Measurements from ENCODE around the gene TNFRSF11A. TPM values are rescaled to one million over a fixed set of nuclear protein-coding genes. Genes with fewer than 3 reads are reported as not detected.

The TNFRSF11A gene
- total RNA-seq, 2 experiments from 2014 or later: 1.7 TPM

DNA sequence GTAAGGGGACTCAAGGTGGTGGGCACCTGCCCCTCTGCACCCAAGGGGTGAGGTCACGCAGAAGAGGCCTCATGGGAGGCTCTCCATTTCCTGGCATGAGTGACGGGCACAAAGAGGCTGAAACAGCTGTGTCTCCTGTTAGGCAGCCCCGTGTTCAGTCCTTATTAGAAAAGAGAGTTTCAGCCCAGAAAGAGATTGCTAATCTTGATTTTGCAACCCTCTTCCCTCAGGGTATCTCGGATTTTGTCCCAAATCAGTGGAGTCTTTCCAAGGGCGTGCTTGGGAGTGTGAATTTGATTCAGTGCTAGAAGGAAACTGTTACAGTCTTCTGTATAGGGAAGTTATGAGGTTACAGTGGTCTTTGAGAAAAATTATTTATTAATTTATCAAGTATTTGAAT is 10.4 kb downstream of the TNFRSF11A start:
- Histone ChIP-seq H3K27ac (ENCODE audit: low read depth in 1 of 2, low read length in 2 of 2) (no peak overlapping the region), H3K27me3 (ENCODE audit: control insufficient read depth in 1 of 2, insufficient read depth in 2 of 2, low read length in 2 of 2) (peaks cover 12 to 15% of the 10 kb centered on the region in 2 experiments), H3K4me1 (ENCODE audit: insufficient read depth, low read length) (peaks cover 6% of the 10 kb centered on the region), H3K36me3 (ENCODE audit: insufficient read depth, low read length) (no peaks in the 10 kb centered on the region), H3K4me3 (ENCODE audit: low read length) (no peak overlapping the region), H3K9me3 (ENCODE audit: control insufficient read depth in 1 of 2, insufficient read depth in 1 of 2, low read length in 2 of 2) (no peaks in the 10 kb centered on the region)
- ATAC-seq (ENCODE audit: poor library complexity) (no peak), DNase-seq (no peak)
- intact Hi-C loops (cut with DNase I, micrococcal nuclease): no loop called here
- Mint-ChIP-seq H3K4me3 (no peak overlapping the region), H3K36me3 (ENCODE audit: low read depth) (no peaks in the 10 kb centered on the region), H3K9me3 (no peaks in the 10 kb centered on the region), H3K27me3 (peaks cover 51% of the 10 kb centered on the region), H3K27ac (no peak overlapping the region), H3K4me1 (ENCODE audit: low read depth) (peaks cover 7% of the 10 kb centered on the region)
- CTCF ChIA-PET: no interaction called here
- POLR2A ChIA-PET: no interaction called here
- TF ChIP-seq, protein P1, sequence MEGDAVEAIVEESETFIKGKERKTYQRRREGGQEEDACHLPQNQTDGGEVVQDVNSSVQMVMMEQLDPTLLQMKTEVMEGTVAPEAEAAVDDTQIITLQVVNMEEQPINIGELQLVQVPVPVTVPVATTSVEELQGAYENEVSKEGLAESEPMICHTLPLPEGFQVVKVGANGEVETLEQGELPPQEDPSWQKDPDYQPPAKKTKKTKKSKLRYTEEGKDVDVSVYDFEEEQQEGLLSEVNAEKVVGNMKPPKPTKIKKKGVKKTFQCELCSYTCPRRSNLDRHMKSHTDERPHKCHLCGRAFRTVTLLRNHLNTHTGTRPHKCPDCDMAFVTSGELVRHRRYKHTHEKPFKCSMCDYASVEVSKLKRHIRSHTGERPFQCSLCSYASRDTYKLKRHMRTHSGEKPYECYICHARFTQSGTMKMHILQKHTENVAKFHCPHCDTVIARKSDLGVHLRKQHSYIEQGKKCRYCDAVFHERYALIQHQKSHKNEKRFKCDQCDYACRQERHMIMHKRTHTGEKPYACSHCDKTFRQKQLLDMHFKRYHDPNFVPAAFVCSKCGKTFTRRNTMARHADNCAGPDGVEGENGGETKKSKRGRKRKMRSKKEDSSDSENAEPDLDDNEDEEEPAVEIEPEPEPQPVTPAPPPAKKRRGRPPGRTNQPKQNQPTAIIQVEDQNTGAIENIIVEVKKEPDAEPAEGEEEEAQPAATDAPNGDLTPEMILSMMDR (IDR thresholded peaks at IDR 0.05): no peak

- H3K4me1 ChIP-seq (ENCODE audit: insufficient read depth, low read length): peaks cover 2% of the 10 kb centered on the region
- H3K27me3 Mint-ChIP-seq: peaks cover 43% of the 10 kb centered on the region
- peaks cover 14 to 15% of the 10 kb centered on the region in 2 experiments for H3K27me3 ChIP-seq (ENCODE audit: control insufficient read depth in 1 of 2, insufficient read depth in 2 of 2, low read length in 2 of 2)
- H3K27ac Mint-ChIP-seq: no peak overlapping the region
- no peaks in the 10 kb centered on the region for H3K36me3 Mint-ChIP-seq (ENCODE audit: low read depth)
- no peak overlapping the region for H3K4me3 Mint-ChIP-seq
- ATAC-seq (ENCODE audit: poor library complexity) (no peak), DNase-seq (no peak)
- ChIA-PET CTCF (no interaction called here), POLR2A (no interaction called here)
- H3K27ac ChIP-seq (ENCODE audit: low read depth in 1 of 2, low read length in 2 of 2): no peak overlapping the region
- H3K9me3 Mint-ChIP-seq: no peaks in the 10 kb centered on the region
- TF ChIP-seq, protein P1 (IDR thresholded peaks at IDR 0.05): no peak
- intact Hi-C loops (cut with DNase I, micrococcal nuclease): no loop called here
- H3K4me1 Mint-ChIP-seq (ENCODE audit: low read depth): peaks cover 3% of the 10 kb centered on the region
- H3K4me3 ChIP-seq (ENCODE audit: low read length): no peak overlapping the region
- no peaks in the 10 kb centered on the region for H3K9me3 ChIP-seq (ENCODE audit: control insufficient read depth in 1 of 2, insufficient read depth in 1 of 2, low read length in 2 of 2)
- no peaks in the 10 kb centered on the region for H3K36me3 ChIP-seq (ENCODE audit: insufficient read depth, low read length)
Observed at GRCh38 chr18:62336618-62337017, 11.5 kb downstream of the TNFRSF11A start.

DNA sequence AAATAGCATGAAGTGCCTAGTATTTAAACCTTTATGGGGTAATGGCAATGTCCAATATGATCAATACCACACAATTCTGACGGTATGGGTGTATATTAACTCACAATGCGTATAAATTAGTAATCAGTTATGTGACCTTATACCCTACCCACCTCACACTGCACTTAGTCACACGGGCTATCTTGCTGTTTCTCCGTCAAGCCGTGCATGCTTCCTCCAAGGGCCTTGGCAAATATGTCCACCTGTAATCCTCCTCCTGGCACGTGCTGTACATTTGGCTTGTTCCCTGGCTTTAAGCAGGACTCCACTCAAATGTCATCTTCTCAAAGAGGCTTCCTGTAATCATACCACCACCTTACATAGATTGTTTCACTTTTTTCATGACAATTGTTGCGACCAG is 12.2 kb downstream of the TNFRSF11A start:
- Mint-ChIP-seq H3K4me1 (ENCODE audit: low read depth) (no peaks in the 10 kb centered on the region), H3K27ac (no peak overlapping the region), H3K9me3 (no peaks in the 10 kb centered on the region), H3K4me3 (no peak overlapping the region), H3K27me3 (peaks cover 35% of the 10 kb centered on the region), H3K36me3 (ENCODE audit: low read depth) (no peaks in the 10 kb centered on the region)
- DNase-seq (no peak), ATAC-seq (ENCODE audit: poor library complexity) (no peak)
- Histone ChIP-seq H3K4me3 (ENCODE audit: low read length) (no peak overlapping the region), H3K27ac (ENCODE audit: low read depth in 1 of 2, low read length in 2 of 2) (no peak overlapping the region), H3K4me1 (ENCODE audit: insufficient read depth, low read length) (no peaks in the 10 kb centered on the region), H3K36me3 (ENCODE audit: insufficient read depth, low read length) (no peaks in the 10 kb centered on the region), H3K27me3 (ENCODE audit: control insufficient read depth in 1 of 2, insufficient read depth in 2 of 2, low read length in 2 of 2) (peaks cover 10 to 15% of the 10 kb centered on the region in 2 experiments), H3K9me3 (ENCODE audit: control insufficient read depth in 1 of 2, insufficient read depth in 1 of 2, low read length in 2 of 2) (no peaks in the 10 kb centered on the region)
- POLR2A ChIA-PET: no interaction called here
- TF ChIP-seq, protein P1 (IDR thresholded peaks at IDR 0.05): no peak
- CTCF ChIA-PET: no interaction called here
- intact Hi-C loops (cut with DNase I, micrococcal nuclease): no loop called here

Data from CD4-positive, alpha-beta T cell (primary cell).